Vagina (tissue), 2 donors: Measurements from ENCODE around the gene SMAP1.

Experiments used
- CTCF ChIP-seq, 3 experiments: fragments of 450-650 bp in 2 of 3; fragments of 200-600 bp in 1 of 3; sonication (generic) in 1 of 3; IDR thresholded peaks; one replicate each; pipeline ENCODE4 v1.5.1; 2017 to 2019; ENCODE audit warnings: antibody characterized with exemption in 3 of 3, mild to moderate bottlenecking in 2 of 3, moderate library complexity in 2 of 3
- POLR2A ChIP-seq, 2 donors: fragments of 450-650 bp; IDR thresholded peaks; one replicate each; pipeline ENCODE4 v1.6.1; 2017; ENCODE audit warnings: antibody characterized with exemption in 2 of 2, mild to moderate bottlenecking in 2 of 2, moderate library complexity in 2 of 2
- POLR2AphosphoS5 ChIP-seq, 2 donors: sonication (generic); formaldehyde crosslinking; IDR thresholded peaks; one replicate each; pipeline ENCODE4 v1.9.0; 2017; ENCODE audit warnings: antibody characterized with exemption in 2 of 2, mild to moderate bottlenecking in 2 of 2, low read depth in 1 of 2; ENCODE audit not compliant: insufficient read depth in 1 of 2

DNA sequence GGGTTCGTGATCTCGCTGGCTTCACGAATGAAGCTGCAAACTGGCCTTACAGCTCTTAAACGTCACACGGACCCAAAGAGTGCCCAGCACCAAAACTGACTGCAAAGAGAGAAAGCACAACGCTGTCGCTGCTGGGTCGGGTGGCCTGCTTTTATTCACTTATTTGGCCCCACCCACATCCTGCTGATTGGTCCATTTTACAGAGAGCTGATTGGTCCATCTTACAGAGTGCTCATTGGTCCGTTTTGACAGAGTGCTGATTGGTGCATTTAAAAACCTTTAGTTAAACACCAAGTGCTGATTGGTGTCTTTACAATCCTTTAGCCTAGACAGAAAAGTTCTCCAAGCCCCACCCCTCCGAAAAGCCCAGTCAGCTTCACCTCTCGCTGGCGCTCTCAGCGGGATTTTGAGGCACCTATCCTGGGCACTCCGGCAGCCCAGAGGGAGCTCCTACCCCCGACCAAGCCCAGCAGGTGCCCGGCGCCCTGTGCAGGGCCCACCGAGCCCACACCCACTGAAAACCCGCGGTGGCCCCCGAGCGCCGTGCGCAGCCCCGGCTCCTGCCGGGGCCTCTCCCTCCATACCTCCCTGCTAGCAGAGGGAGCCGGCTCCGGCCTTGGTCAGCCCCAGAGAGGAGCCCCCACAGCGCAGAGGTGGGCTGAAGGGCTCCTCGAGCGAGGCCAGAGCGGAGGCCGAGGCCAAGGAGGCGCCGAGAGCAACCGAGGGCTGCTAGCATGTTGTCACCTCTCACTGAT is 40.0 kb upstream of the SMAP1 start:
- TF ChIP-seq CTCF (IDR thresholded peaks at IDR 0.05) (no peak), POLR2A (IDR thresholded peaks at IDR 0.05) (no peak), POLR2AphosphoS5 (IDR thresholded peaks at IDR 0.05; ENCODE audit: insufficient read depth in 1 of 2, low read depth in 1 of 2) (no peak)
